Measurements from ENCODE around the gene SAMMSON. TPM values are rescaled to one million over a fixed set of nuclear protein-coding genes. Genes with fewer than 3 reads are reported as not detected.
A peak's percentile ranks its signal among the peaks of the same experiment; 100 is the strongest.

The SAMMSON gene
- total RNA-seq, 1 donor from 2014 or later: not detected

GRCh38 chr3:70078778-70079177 is 79.2 kb downstream of the SAMMSON start:
- H3K4me3 Mint-ChIP-seq: no peak overlapping the region
- no peak overlapping the region for H3K27ac Mint-ChIP-seq
- no peak for DNase-seq (ENCODE audit: low spot score in 2 of 2, unreplicated experiment in 2 of 2)
- no peaks in the 10 kb centered on the region for H3K36me3 Mint-ChIP-seq
- peaks cover 10% of the 10 kb centered on the region for H3K9me3 Mint-ChIP-seq
- peaks cover 43% of the 10 kb centered on the region for H3K27me3 Mint-ChIP-seq (ENCODE audit: low read depth)
- TF ChIP-seq, protein P1, sequence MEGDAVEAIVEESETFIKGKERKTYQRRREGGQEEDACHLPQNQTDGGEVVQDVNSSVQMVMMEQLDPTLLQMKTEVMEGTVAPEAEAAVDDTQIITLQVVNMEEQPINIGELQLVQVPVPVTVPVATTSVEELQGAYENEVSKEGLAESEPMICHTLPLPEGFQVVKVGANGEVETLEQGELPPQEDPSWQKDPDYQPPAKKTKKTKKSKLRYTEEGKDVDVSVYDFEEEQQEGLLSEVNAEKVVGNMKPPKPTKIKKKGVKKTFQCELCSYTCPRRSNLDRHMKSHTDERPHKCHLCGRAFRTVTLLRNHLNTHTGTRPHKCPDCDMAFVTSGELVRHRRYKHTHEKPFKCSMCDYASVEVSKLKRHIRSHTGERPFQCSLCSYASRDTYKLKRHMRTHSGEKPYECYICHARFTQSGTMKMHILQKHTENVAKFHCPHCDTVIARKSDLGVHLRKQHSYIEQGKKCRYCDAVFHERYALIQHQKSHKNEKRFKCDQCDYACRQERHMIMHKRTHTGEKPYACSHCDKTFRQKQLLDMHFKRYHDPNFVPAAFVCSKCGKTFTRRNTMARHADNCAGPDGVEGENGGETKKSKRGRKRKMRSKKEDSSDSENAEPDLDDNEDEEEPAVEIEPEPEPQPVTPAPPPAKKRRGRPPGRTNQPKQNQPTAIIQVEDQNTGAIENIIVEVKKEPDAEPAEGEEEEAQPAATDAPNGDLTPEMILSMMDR (IDR thresholded peaks at IDR 0.05; ENCODE audit: unreplicated experiment): no peak
- H3K4me1 Mint-ChIP-seq: no peaks in the 10 kb centered on the region

DNA sequence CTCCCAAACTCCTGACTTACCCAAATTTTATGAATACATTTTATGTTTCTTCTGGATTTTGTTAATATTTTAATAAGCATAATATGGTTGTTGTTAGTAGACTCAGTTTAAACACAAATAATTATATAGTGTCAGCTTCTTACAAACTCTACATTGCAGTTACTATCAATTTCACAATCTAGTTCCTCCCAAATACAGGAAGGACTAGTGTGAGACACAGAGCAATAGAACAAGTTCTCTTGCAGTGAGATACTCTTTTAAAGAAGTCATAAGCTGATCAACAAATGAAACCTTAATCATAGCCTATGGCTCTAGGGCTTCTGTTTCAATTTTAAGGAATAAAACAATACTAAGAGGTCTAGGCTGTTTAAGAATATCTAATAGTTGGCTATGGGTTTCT is 86.1 kb downstream of the SAMMSON start:
- no peak overlapping the region for H3K27ac Mint-ChIP-seq
- DNase-seq (ENCODE audit: low spot score in 2 of 2, unreplicated experiment in 2 of 2): no peak
- H3K36me3 Mint-ChIP-seq: no peaks in the 10 kb centered on the region
- no peaks in the 10 kb centered on the region for H3K4me1 Mint-ChIP-seq
- TF ChIP-seq, protein P1 (IDR thresholded peaks at IDR 0.05; ENCODE audit: unreplicated experiment): no peak
- H3K4me3 Mint-ChIP-seq: no peak overlapping the region
- H3K9me3 Mint-ChIP-seq: no peaks in the 10 kb centered on the region
- peaks cover 21% of the 10 kb centered on the region for H3K27me3 Mint-ChIP-seq (ENCODE audit: low read depth)

GRCh38 chr3:70086336-70086735 is 86.8 kb downstream of the SAMMSON start:
- Mint-ChIP-seq H3K9me3 (no peaks in the 10 kb centered on the region), H3K4me3 (no peak overlapping the region), H3K27ac (no peak overlapping the region), H3K27me3 (ENCODE audit: low read depth) (peaks cover 21% of the 10 kb centered on the region), H3K4me1 (no peaks in the 10 kb centered on the region), H3K36me3 (no peaks in the 10 kb centered on the region)
- DNase-seq (ENCODE audit: low spot score in 2 of 2, unreplicated experiment in 2 of 2): no peak
- TF ChIP-seq, protein P1 (IDR thresholded peaks at IDR 0.05; ENCODE audit: unreplicated experiment): no peak

- Mint-ChIP-seq H3K36me3 (no peaks in the 10 kb centered on the region), H3K27me3 (ENCODE audit: low read depth) (peaks cover 7% of the 10 kb centered on the region), H3K27ac (no peak overlapping the region), H3K4me3 (no peak overlapping the region), H3K9me3 (no peaks in the 10 kb centered on the region), H3K4me1 (no peaks in the 10 kb centered on the region)
- no peak for DNase-seq (ENCODE audit: low spot score in 2 of 2, unreplicated experiment in 2 of 2)
- TF ChIP-seq, protein P1 (IDR thresholded peaks at IDR 0.05; ENCODE audit: unreplicated experiment): peak; percentile 91
These were observed 90.9 kb downstream of the SAMMSON start for GRCh38 chr3:70090322-70090913.

- no peaks in the 10 kb centered on the region for H3K27me3 Mint-ChIP-seq (ENCODE audit: low read depth)
- TF ChIP-seq, protein P1 (IDR thresholded peaks at IDR 0.05; ENCODE audit: unreplicated experiment): no peak
- no peak overlapping the region for H3K27ac Mint-ChIP-seq
- H3K9me3 Mint-ChIP-seq: no peaks in the 10 kb centered on the region
- H3K4me1 Mint-ChIP-seq: no peaks in the 10 kb centered on the region
- no peaks in the 10 kb centered on the region for H3K36me3 Mint-ChIP-seq
- no peak for DNase-seq (ENCODE audit: low spot score in 2 of 2, unreplicated experiment in 2 of 2)
- H3K4me3 Mint-ChIP-seq: no peak overlapping the region
These were observed 94.7 kb downstream of the SAMMSON start for GRCh38 chr3:70094197-70094596.

DNA sequence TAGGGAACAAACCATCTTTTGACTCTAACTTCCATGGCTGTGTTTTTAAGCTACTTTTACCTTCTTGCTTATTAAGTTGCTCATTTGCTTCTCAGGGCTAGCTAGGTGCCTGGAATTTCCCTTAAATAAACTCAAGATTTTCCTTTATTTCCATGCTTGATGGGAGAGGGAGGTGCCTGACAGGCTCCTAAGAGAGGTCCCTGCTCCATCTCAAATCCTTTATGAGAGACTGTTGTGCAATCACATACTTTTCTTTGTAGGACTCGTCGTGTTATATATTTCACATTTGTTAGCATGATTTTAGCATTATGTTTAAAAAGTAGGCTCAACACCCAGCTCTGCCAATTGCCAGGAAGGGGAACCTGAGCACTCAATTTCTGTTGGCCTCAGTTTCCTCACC is 95.7 kb downstream of the SAMMSON start:
- no peak overlapping the region for H3K4me3 Mint-ChIP-seq
- H3K27me3 Mint-ChIP-seq (ENCODE audit: low read depth): no peaks in the 10 kb centered on the region
- DNase-seq (ENCODE audit: low spot score in 2 of 2, unreplicated experiment in 2 of 2): no peak
- no peaks in the 10 kb centered on the region for H3K4me1 Mint-ChIP-seq
- H3K36me3 Mint-ChIP-seq: no peaks in the 10 kb centered on the region
- TF ChIP-seq, protein P1 (IDR thresholded peaks at IDR 0.05; ENCODE audit: unreplicated experiment): no peak
- H3K9me3 Mint-ChIP-seq: peaks cover 3% of the 10 kb centered on the region
- H3K27ac Mint-ChIP-seq: no peak overlapping the region
